HG02759 (cell line): Measurements from ENCODE around the gene RFX2.

ENCODE experiments used
- ATAC-seq: cut with Tn5 transposase; IDR thresholded peaks from one replicate; pipeline ENCODE4 v1.9.1; 2021; ENCODE audit warnings: mild to moderate bottlenecking, moderate library complexity; ENCODE audit not compliant: unreplicated experiment

The RFX2 gene

GRCh38 chr19:6061376-6062130 lies 48.7 kb downstream of the RFX2 start:
- ATAC-seq: no peak

- ATAC-seq: no peak
Observed at GRCh38 chr19:6060600-6061375, 49.5 kb downstream of the RFX2 start.

GRCh38 chr19:6059988-6060599 lies 50.2 kb downstream of the RFX2 start:
- ATAC-seq: no peak

GRCh38 chr19:6059396-6059947 lies 50.8 kb downstream of the RFX2 start:
- ATAC-seq: no peak

GRCh38 chr19:6058518-6059201 lies 51.6 kb downstream of the RFX2 start:
- ATAC-seq: no peak

GRCh38 chr19:6057651-6058517 lies 52.4 kb downstream of the RFX2 start:
- no peak for ATAC-seq

- ATAC-seq: no peak
Observed at GRCh38 chr19:6056801-6057650, 53.3 kb downstream of the RFX2 start.

GRCh38 chr19:6056282-6056741 lies 54.0 kb downstream of the RFX2 start:
- ATAC-seq: no peak

GRCh38 chr19:6055013-6055795 lies 55.1 kb downstream of the RFX2 start:
- ATAC-seq: no peak

GRCh38 chr19:6048793-6049405 lies 61.4 kb downstream of the RFX2 start:
- peak; percentile 67 for ATAC-seq

- ATAC-seq: no peak
Observed at GRCh38 chr19:6048348-6048747, 62.0 kb downstream of the RFX2 start.

- ATAC-seq: no peak
Observed at GRCh38 chr19:6047741-6048251, 62.5 kb downstream of the RFX2 start.

GRCh38 chr19:6047256-6047655 lies 63.0 kb downstream of the RFX2 start:
- no peak for ATAC-seq

- ATAC-seq: no peak
Observed at GRCh38 chr19:6045108-6045507, 65.2 kb downstream of the RFX2 start.

GRCh38 chr19:6044056-6044805 lies 66.1 kb downstream of the RFX2 start:
- ATAC-seq: no peak

- ATAC-seq: no peak
Observed at GRCh38 chr19:6042776-6043726, 67.2 kb downstream of the RFX2 start.
